ENCODE results near the gene ADK.

ADK gene

DNA sequence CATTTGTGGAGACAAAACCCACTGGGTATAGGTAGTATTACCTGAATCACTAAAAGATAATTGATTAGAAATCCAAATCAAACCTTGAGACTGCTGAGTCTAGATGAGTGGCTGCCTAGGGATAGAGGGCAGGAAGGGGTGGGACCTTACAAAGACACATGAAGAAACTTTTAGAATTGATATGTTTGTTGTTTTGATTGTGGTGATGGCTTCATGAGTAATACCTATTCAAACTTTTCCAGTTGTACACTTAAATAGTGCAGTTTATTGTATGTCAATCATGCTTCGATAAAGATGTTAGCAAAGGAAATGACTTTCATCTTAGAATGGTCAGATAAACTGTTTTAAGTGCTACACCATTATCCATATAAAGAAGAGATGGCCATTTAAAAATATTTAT lies 486.7 kb downstream of the ADK start:
- no peak for DNase-seq

DNA sequence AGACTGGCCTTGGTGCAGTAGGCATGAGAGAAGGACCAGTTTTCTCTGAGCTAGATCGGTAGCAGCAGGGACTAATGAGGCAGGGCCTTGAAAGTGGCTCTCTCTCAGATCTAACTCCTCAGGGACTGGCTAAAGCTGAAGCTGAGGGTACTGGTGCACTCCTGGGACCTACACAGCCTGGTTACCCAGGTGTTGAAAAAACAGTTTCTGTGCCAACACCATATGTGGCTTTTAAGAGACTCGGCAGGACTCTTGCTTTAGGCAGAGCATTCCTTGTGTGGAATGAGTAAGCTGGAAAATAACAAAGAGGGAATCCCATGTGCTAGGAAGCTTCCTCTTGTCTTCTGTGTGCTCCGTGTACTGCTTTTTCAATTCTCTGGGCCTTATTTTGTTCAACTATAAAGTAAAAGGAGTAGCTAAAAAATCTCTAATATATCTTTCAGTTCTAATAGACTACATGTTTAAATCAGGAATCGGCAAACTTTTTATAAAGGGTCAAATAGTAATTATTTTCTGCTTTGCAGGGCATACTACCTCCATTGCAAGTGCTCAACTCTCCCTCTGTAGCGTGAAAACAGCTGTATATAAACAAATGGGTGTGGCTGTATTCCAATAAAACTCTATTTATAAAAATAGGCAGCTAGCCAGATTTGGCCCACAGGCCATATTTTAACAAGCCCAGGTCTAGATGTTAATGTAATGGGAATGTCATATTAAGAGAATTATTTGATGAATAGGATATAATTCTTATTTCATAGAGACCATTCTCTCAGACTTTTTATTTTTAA lies 489.3 kb downstream of the ADK start:
- DNase-seq: no peak

DNA sequence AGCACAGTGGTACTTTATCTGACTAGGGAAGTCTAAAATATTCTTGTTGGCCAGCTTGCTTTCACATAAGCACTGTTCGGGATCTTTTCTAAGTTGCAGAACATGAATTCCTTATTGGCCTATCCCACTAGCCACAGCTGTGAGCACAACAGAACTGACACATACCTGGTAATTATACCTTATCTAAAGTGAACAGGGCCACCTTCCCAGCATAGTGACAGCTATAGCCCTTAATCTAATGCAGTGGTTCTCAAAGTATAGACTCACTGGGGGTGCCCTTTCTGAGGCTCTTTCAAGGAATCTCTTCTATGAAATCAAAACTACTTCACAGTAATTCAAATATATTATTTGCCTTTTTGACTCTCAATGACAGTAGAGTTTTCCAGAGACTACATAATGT lies 490.6 kb downstream of the ADK start:
- no peak for DNase-seq

DNA sequence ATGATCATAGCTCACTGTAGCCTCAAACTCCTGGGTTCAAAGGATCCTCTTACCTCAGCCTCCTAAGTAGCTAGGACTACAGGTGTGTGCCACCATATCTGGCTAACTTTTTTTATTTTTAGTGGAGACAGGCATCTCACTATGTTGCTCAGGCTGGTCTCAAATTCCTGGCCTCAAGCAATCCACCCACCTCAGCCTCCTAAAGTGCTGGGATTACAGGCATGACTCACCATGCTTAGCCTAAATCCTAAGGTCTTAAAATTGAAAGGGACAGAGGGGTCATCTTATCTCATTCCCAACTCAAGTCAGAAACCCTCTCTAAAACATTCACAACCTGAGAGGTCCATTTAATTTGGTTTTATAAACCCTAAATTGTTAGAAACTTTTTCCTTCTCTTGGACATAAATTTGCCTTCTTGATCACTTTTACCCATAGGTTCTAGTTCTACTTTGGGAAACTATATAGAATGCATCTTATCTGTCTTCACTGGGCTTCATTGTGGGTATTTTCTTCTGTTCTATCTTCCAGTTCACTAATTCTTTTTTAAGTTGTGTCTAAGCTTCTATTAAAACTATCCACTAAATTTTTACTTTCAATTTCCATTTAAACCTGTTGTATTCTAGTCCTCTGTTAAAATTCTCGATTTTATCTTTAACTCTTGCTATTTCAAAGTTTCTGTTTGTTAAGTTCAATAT lies 492.0 kb downstream of the ADK start:
- DNase-seq: no peak

DNA sequence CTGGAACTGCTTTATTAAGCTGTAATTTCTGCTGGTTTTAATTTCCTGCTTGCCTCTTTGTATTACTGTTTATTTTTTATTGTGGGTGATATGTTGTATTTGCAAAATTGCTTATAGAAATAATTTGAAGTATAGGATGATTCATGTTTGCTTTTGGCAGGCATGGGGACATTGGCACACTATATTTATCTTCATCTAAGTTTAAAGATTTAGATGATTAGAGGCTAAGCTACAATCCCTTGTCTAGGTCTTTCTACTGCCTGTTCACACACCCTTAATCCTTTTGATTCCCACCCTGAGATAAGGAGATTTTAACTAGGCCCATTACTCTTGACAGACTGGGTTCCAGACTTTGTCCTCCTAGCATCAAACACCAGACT lies 492.6 kb downstream of the ADK start:
- DNase-seq: no peak

DNA sequence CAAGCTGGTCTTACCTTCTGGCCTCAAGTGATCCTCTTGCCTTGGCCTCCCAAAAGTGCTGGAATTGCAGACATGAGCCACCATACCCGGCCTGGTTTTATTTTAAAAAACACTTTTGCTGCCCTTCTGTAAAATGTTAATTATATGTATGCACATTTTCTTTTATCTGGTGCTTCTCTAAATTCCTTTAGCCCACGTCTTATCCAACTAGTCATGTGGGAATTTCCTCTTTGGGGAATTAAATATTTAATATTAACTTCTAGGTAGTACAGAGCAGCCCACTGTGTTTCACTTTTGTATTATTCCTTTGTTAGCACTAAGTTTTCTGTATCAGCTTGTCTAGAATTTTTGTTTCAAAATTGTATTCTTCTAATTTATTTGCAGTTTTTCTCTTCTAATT lies 493.7 kb downstream of the ADK start:
- no peak for DNase-seq

DNA sequence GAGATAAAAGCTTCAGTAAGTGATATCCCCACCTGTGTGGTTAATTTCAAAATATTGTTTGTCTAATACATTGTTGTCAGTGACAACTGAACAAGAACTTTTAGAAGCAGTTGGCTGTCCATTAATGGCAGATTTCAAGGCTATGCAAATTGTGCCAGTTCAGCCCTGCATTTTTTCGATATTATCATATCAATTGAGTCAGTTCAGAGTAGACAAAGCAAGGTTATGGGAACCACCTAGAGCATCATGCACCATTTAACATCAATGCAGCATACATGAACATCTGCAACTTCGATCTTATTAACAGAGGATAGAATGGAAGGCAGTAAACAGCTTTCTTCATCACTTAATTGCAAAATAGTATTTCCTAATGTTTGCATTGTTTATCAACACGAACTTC lies 494.7 kb downstream of the ADK start:
- no peak for DNase-seq

DNA sequence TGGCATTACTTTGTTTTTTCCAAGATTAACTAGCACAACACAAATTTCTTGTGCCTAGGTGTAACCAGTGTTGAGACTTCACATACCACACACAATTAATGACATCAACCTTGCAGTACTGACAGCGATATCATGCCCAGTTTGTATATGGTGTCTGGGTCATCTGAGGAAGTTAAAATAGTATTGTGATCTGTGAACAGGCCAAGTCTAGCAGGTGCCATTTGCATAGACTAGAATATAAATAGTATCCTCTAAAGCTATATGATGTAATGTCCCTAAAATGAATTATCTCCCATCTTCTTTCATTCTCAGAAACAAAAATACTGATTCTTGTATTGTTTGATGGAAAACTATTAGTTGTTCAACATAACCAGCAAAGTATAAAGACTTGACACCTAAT lies 499.6 kb downstream of the ADK start:
- DNase-seq: no peak

DNA sequence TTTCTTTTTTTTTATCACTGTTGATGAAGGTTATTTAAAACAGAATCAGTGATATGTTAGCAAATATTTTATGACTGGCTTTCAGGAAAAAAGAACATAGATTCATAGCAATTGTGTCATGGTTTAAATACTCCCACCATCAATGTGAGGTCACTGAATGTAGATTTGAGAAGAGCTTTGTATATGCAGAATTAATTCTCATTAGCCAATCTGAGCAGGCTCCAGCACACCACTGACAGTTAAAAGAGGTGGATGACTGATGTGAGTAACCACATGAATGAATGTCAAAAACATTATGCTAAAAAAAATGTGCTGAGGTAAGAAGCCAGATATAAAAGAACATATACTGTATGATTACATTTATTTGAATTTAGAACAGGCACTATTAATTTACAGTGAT lies 500.5 kb downstream of the ADK start:
- no peak for DNase-seq

DNA sequence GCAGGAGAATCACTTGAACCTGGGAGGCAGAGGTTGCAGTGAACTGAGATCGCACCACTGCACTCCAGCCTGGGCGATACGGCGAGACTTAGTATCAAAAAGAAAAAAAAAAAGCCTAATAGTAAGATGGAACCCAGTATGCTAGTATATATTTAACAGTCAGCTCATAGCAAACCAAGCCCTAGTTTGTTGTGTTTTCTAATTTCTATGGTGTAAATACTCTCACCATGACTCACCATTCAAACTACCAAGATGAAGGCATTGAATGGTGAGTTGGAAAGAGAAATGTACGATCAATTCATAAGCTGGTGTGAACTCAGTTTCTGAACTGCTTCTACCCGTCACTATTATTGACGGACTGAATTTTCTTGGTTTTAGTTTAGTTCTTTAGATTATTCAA lies 501.6 kb downstream of the ADK start:
- no peak for DNase-seq

DNA sequence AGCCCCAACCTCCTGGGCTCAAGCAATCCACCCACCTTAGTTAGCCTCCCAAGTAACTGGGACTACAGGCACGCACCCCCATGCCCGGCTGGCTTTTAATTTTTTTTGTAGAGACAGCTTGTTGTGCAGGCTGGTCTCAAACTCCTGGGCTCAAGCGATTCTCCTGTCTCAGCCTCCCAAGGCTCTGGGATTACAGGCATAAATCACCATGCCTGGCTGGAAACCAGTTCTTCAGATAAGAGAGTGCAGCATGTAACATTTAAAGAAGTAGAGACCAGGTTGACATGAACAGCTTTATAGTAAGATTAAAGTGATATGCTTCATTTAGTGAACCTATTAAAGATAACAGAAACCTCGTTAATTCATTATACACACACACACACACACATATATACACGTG lies 507.5 kb downstream of the ADK start:
- DNase-seq: no peak

DNA sequence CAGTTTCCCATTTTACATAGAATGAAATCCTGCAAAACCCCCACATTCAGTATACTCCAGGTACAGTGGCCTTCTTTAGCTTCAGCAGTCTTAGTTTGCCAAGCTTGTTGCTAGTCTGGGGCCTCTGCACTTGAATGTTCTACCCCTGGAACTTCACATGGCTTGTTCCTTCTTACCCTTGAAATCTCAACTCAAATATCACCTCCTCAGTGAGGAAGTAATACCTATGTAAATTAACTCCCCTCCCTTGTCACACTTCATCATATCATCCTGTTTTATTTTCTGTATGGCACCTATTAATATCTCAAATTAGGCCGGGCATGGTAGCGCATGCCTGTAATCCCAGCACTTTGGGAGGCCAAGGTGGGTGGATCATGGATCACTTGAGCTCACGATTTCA lies 511.6 kb downstream of the ADK start:
- no peak for DNase-seq

DNA sequence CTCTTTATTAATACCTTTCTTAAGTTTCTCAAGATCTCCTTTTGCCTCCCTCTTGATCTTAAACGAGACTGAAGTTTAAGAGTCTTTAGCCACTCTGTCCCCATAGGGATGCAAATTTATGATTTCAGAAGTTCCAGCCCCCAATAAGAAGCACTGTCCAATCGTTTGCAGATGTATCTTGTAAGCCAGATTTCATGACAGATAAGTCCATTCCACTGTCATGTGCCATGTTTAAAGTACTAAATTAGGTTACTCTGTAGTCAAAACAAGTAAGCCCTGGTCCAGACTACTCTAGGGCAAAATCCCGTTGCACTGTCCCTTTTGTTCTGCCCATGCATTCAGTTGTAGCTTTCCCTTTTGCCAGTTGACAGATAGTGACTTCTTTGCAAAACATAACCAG lies 518.2 kb downstream of the ADK start:
- DNase-seq: no peak

DNA sequence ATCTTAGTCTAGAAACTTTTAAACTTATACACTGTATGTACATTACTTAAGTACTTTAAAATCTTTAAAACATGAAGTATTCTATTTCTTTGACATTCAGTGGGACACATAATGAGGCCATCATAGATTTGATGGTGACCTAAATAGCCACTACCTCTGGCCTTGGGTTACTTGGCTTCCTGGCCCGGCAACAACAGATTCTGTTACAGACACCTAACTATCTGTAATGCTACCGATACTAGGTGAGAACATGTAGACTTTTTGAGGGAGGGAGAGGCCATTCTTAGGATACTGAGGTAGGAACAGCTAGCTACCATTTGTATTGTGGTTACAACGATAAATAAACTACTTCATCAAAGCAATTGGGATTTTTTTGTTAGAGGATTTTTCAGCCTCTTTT lies 520.7 kb downstream of the ADK start:
- no peak for DNase-seq

DNA sequence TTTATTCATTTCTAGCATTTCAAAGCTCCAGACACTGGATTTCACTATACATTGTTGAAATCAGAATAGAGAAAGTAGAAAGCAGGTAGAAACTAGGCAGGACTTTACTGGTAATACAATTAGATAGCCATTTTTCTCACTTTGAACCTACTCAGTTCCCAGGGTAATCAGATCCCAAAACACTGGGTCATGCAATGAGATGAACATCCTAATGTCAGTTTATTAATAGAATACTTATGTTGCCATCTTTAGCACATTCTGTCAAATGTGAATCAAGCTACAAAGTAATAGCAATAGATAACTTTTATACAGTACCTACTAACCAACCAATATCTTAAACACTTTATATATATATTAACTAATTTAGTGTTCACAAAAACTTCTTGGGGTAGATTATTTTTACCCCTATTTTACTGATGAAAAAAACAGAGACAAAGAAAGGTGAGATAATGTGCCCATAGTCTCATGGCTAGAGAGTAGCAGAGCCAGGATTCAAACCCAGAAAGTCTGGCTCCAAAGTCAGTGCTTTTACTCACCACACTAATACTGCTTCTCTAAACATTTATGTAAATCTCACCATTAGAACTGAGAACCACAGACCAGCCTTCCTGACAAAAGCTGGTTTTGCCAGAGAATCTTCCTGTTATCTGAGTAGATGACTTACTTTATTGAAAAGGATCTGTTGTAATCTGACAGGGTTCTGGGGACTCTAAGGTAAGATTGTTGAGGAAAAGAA lies 521.6 kb downstream of the ADK start:
- DNase-seq: no peak

DNA sequence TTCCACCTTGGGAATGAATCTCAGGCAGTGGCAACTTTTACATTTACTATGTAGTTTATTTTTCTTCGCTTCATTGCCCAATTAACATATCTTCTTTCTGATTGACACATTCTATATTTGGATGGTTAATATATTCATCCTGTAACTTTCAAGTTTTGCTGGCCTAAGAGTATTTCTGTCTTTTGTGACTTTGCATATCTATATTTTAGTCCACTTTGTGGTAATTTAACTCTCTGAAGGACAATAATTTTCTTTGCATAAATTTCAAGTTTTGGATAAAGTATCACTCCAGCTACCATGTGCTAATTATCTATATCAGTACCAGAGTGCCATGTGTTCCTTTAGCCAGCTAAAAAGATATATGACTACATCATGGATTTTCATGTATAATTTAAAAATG lies 523.9 kb downstream of the ADK start:
- no peak for DNase-seq

DNA sequence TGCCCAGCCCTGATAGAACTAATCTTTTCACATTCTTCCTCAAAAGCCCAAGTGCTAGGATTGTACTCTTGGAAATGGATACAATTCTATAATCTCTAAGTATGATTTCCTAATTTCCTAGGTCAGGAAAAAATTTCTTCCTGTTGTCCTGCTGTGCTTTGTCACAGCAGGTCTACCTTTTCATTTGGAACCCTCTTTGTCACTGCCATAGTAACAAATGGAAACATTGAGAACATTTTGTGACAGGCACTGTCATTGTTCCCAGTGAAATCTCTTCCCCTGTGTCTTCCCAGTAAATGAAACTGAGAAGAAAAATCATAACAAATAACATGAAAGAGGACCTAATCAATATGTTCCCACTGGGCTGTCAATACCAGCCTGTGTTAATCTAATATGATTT lies 524.5 kb downstream of the ADK start:
- DNase-seq: no peak

DNA sequence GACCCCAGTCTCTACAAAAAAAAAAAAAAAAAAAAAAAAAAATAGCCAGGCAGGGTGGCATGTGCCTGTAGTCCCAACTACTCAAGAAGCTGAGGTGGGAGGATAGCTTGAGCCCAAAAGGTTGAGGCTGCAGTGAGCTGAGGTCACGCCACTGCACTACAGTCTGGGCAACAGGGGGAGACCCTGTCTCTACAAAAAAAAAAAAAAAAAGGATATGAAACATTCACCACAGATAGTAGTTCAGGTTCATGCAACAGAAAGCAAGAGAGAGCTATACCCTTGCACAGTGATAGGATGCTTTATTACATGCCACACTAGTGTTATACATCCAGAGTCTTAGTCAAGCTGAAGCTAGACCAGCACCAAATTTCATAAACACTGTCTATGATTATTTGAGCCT lies 526.9 kb downstream of the ADK start:
- DNase-seq: no peak

DNA sequence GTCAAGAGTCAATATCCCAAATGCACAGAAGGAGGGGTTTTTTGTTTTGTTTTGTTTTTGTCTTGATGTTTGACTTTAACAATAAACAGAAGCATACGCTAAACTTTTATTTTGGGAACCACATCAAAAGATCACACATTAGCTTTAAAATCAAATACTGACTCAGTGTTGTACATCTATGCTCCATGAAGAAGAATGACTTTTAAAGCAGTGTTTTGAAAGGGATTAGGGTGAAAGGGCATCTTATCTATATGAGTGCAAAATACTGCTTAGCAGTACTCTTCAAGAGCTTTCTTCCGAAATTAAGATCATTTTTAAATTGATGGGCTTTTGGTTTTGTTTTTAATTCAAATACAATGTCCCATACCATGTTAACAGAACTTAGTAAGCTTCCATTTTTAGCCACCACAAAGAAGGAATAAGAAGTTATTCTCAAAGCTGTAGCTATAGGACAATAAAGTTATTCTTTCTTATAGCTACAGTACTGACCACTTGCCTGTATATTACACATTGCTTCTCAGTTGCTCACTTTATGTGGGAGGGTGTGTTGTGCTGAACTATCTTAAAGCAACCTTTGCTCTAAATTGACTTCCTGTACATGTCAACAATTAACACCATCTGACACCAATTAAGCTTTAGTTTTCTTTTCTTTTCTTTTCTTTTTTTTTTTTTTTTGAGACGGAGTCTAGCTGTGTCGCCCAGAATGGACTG lies 531.1 kb downstream of the ADK start:
- no peak for DNase-seq

DNA sequence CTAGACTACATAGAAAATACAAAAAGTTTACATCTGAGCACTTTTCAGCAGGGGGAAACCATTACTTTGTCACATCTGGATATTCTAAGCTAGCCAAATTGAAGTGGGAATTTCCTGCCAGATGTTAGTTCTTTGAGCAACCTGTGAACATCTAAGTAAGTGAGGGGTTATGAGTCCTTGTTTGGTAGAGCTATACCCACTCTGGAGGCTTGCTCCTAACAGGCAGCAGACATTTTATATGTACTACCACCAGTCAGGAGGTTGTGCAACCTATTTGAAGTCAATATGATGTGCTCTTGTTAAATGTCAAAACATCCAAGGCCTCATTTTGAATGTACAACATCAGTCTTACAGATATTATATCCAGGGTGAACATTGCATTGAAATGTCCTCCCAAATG lies 532.0 kb downstream of the ADK start:
- DNase-seq: no peak

DNA sequence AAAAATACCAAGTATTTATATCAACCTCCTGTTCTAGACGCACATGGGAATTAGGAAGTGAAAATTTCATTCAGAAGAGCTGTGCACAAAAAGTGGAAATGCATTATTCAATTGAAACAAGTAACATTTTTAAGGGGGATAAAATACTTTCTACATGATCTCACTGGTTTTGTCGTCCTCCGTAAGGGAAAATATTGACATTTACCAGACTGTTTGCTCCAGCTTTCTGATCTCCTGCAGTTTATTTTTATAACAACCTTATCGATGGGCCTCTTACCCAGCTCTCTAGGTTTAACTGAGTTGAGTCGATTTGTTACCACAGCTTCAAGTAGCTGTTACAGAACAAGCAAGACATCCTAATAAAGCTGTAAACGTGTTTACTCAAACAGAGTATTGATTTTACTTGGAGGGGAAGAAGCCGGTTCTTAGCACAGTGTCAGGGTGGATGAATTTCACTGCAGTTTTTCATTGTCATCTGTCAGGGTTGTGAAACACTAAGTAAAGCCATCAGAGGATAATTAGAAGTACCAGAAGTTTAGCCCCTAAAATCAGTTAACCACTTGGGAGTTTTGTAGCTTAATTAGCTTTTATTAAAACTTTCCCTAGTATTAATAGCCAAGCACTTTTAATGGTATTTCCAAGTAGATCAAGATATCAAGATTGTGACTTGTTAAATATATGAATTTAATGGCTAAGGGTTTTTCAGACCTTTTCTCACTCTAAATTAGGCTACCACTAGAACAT lies 532.8 kb downstream of the ADK start:
- no peak for DNase-seq

DNA sequence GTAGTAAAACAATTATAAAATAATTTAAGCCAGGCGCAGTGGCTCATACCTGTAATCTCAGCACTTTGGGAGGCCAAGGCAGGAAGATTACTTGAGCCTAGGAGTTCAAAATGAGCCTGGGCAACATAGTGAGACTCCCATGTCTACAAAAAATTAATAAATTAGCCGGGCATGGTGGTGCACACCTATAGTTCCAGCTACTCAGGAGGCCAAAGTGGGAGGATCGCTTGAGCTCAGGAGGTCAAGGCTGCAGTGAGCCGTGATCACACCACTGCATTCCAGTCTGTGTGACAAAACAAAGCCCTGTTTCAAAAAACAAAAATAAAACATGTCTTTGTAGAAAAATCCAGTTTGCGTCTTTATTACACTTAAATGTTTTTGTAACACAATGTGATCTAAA lies 533.4 kb downstream of the ADK start:
- DNase-seq: no peak

DNA sequence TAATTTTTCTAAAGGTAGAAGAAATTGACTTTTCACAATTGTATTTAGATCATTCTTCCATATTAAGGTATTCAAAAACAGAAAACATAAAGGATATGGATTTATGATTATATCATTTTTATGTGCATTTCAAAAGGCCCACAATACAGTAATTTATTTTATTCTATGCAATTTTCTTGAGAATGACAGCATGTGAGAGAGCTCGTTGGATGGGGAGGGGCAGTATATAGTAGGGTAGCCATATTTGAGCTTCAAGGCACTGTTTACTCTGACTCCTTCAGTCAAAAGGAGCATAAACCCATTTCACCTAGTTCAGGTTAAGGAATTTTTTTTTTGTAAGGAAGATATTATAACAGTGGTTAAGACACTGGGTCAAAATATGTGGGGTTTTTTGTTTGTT lies 534.5 kb downstream of the ADK start:
- no peak for DNase-seq

Data from amniotic stem cell (primary cell).